Measurements from ENCODE around the gene CAMK1.

The CAMK1 gene

GRCh38 chr3:9770276-9770812 is 597 bp upstream of the CAMK1 start:
- DNase-seq, result peak in 1 of 2 donors; percentile 51

GRCh38 chr3:9769012-9769411 is 735 bp downstream of the CAMK1 start:
- DNase-seq, result no peak

- no peak for DNase-seq
These were observed 1.5 kb downstream of the CAMK1 start for GRCh38 chr3:9768141-9768775.

- DNase-seq, result no peak
These were observed 2.3 kb downstream of the CAMK1 start for GRCh38 chr3:9767418-9767817.

GRCh38 chr3:9765865-9766264 is 3.9 kb downstream of the CAMK1 start:
- no peak for DNase-seq

GRCh38 chr3:9762871-9763270 is 6.9 kb downstream of the CAMK1 start:
- DNase-seq, result no peak

GRCh38 chr3:9761919-9762318 is 7.8 kb downstream of the CAMK1 start:
- DNase-seq, result no peak

GRCh38 chr3:9760779-9761505 is 8.8 kb downstream of the CAMK1 start:
- no peak for DNase-seq

- no peak for DNase-seq
These were observed 12.3 kb downstream of the CAMK1 start for GRCh38 chr3:9757427-9757826.

GRCh38 chr3:9754678-9755077 is 15.1 kb downstream of the CAMK1 start:
- no peak for DNase-seq

- DNase-seq, result no peak
These were observed 19.0 kb downstream of the CAMK1 start for GRCh38 chr3:9750556-9751411.

- peak; percentile 94 to 97 for DNase-seq
These were observed 19.8 kb downstream of the CAMK1 start, which contains the start of gene OGG1 for GRCh38 chr3:9749645-9750555. Gene OGG1, plus strand, starts transcription at chr3:9749952. Its CDS starts 335 bp downstream, at chr3:9750287.

- no peak for DNase-seq
These were observed 20.5 kb downstream of the CAMK1 start for GRCh38 chr3:9749296-9749644.

- DNase-seq, result no peak
These were observed 21.7 kb downstream of the CAMK1 start for GRCh38 chr3:9748031-9748430.

- DNase-seq, result no peak
These were observed 22.5 kb downstream of the CAMK1 start for GRCh38 chr3:9747267-9747666.

GRCh38 chr3:9746330-9746729 is 23.4 kb downstream of the CAMK1 start:
- DNase-seq, result no peak

GRCh38 chr3:9745521-9745920 is 24.2 kb downstream of the CAMK1 start:
- DNase-seq, result no peak

GRCh38 chr3:9744162-9744561 is 25.6 kb downstream of the CAMK1 start:
- no peak for DNase-seq

GRCh38 chr3:9743548-9743947 is 26.2 kb downstream of the CAMK1 start:
- no peak for DNase-seq

GRCh38 chr3:9742560-9742959 is 27.2 kb downstream of the CAMK1 start:
- no peak for DNase-seq

- no peak for DNase-seq
These were observed 30.6 kb downstream of the CAMK1 start for GRCh38 chr3:9739181-9739580.

- DNase-seq, result peak in 1 of 2 donors; percentile 28
These were observed 32.9 kb downstream of the CAMK1 start for GRCh38 chr3:9736831-9737230.

Data from hippocampal formation (tissue), 2 donors.